SKM-1 treated with dmso at 0.1 percent for 144 hours (cell line): Measurements from ENCODE around the gene RPS6KA4.
"Not testable (repeated sequence)": the region's sequence is repeated elsewhere in the genome, so short reads cannot be mapped to it uniquely, and the experiment has no call there.

ENCODE experiments used
- DNase-seq: peaks from one replicate; lab custom pipeline; 2025; ENCODE audit not compliant: unreplicated experiment; lab: John Stamatoyannopoulos, UW

RPS6KA4 gene

GRCh38 chr11:64415286-64415685 lies 56.3 kb downstream of the RPS6KA4 start:
- no peak for DNase-seq

GRCh38 chr11:64415996-64416728 lies 57.2 kb downstream of the RPS6KA4 start:
- no peak for DNase-seq

- not testable (repeated sequence) for DNase-seq
Observed at GRCh38 chr11:64418233-64418632, 59.3 kb downstream of the RPS6KA4 start.

GRCh38 chr11:64419257-64419790 lies 60.4 kb downstream of the RPS6KA4 start:
- DNase-seq, result no peak

- no peak for DNase-seq
Observed at GRCh38 chr11:64419818-64420485, 61.0 kb downstream of the RPS6KA4 start.
